Activated T-cell treated with anti-CD3 and anti-CD28 coated beads, Interleukin-2, amount 50 U/mL, for 24 hours (primary cell): ENCODE results near the gene SAMM50.

Experiments used
- DNase-seq: peaks from one replicate; pipeline ENCODE4 v3.0.0-alpha.2; 2020
- H3K27ac Mint-ChIP-seq: 2 replicates; pipeline ENCODE4 v1.8.0; 2020; ENCODE audit warnings: mild to moderate bottlenecking, mixed read lengths
- H3K27me3 Mint-ChIP-seq: 2 replicates; pipeline ENCODE4 v1.8.0; 2020; ENCODE audit warnings: mixed read lengths
- H3K36me3 Mint-ChIP-seq: 2 replicates; pipeline ENCODE4 v1.8.0; 2020; ENCODE audit warnings: low read depth, mixed read lengths
- H3K4me1 Mint-ChIP-seq: 2 replicates; pipeline ENCODE4 v1.8.0; 2020; ENCODE audit warnings: low read depth, mixed read lengths
- H3K4me3 Mint-ChIP-seq: 2 replicates; pipeline ENCODE4 v1.8.0; 2020; ENCODE audit warnings: mild to moderate bottlenecking, moderate library complexity, mixed read lengths
- H3K9me3 Mint-ChIP-seq: 2 replicates; pipeline ENCODE4 v1.8.0; 2020; ENCODE audit warnings: mixed read lengths

Gene SAMM50

DNA sequence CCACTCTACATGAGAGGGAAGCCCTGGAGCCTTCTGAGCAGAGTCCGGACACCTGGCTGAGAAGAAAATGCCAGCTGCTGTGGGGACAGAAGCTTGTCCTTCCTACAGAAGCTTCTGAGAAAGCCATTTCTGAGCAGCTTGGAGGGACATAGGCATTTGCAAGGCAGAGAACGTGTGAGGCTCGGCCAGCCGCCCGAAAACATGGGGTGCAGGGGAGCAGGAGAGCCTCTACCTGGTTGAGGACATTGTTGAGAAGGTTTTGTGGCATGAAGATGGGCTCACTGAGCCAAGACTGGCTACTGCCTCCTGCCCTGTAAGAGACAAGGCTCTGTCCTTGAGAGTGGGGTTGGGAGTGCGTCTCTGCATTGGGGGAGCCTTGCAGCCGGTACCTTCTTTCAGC is 25.3 kb downstream of the SAMM50 start:
- Mint-ChIP-seq H3K9me3 (no peaks in the 10 kb centered on the region), H3K27ac (peak overlapping the region; percentile 47), H3K27me3 (no peaks in the 10 kb centered on the region), H3K36me3 (peaks cover 91% of the 10 kb centered on the region), H3K4me1 (no peaks in the 10 kb centered on the region), H3K4me3 (no peak overlapping the region)
- no peak for DNase-seq

GRCh38 chr22:43980996-43981395 is 25.8 kb downstream of the SAMM50 start:
- Mint-ChIP-seq H3K27me3 (no peaks in the 10 kb centered on the region), H3K9me3 (no peaks in the 10 kb centered on the region), H3K4me3 (no peak overlapping the region), H3K36me3 (peaks cover 89% of the 10 kb centered on the region), H3K27ac (no peak overlapping the region), H3K4me1 (no peaks in the 10 kb centered on the region)
- no peak for DNase-seq

GRCh38 chr22:43983808-43984207 is 28.6 kb downstream of the SAMM50 start:
- Mint-ChIP-seq H3K36me3 (peaks cover 90% of the 10 kb centered on the region), H3K9me3 (no peaks in the 10 kb centered on the region), H3K27me3 (no peaks in the 10 kb centered on the region), H3K4me3 (no peak overlapping the region), H3K4me1 (no peaks in the 10 kb centered on the region), H3K27ac (no peak overlapping the region)
- DNase-seq: no peak

- H3K27ac Mint-ChIP-seq: no peak overlapping the region
- H3K27me3 Mint-ChIP-seq: no peaks in the 10 kb centered on the region
- no peaks in the 10 kb centered on the region for H3K9me3 Mint-ChIP-seq
- no peaks in the 10 kb centered on the region for H3K4me1 Mint-ChIP-seq
- DNase-seq: no peak
- peaks cover 91% of the 10 kb centered on the region for H3K36me3 Mint-ChIP-seq
- no peak overlapping the region for H3K4me3 Mint-ChIP-seq
These were observed 30.3 kb downstream of the SAMM50 start for GRCh38 chr22:43985532-43985931.

DNA sequence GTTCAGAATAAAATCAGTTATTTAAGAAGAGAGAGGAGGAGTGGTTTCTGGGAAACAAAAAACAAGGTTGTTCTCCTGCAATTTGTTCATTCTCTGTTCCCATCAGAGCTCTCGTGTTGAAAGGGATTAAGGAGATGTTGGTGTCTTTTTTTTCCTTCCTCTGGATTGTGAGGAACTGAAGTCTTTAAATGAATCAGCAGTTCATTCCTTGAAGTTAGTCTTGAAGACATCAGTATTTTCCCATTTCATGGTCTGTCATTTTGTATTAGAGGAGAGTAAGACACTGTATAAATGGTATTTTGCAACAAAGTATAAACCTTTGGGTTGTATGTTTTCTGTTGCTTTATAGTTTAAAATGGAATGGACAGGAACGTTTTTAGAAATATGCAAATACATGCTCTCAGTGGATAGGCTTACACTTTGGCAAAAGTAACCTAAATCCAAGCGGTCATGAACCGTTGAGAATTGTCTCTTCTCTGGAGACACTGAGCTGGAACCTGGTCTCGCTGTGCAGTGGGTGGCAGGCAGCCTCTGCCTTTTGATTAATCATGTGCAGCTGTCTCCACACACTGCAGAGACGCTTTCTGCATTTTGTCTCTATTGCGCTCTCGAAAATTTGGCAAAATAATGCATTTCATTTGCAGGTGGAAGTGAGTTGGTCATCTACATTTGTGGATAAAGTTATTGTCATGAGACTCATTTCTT is 33.0 kb downstream of the SAMM50 start:
- H3K36me3 Mint-ChIP-seq: peaks cover 92% of the 10 kb centered on the region
- H3K27me3 Mint-ChIP-seq: no peaks in the 10 kb centered on the region
- H3K4me3 Mint-ChIP-seq: no peak overlapping the region
- H3K4me1 Mint-ChIP-seq: peaks cover 3% of the 10 kb centered on the region
- DNase-seq: no peak
- peak overlapping the region; percentile 2 for H3K27ac Mint-ChIP-seq
- no peaks in the 10 kb centered on the region for H3K9me3 Mint-ChIP-seq

GRCh38 chr22:43988960-43989359 is 33.7 kb downstream of the SAMM50 start:
- Mint-ChIP-seq H3K36me3 (peaks cover 93% of the 10 kb centered on the region), H3K9me3 (no peaks in the 10 kb centered on the region), H3K4me3 (no peak overlapping the region), H3K27me3 (no peaks in the 10 kb centered on the region), H3K27ac (no peak overlapping the region), H3K4me1 (peaks cover 5% of the 10 kb centered on the region)
- DNase-seq: no peak

GRCh38 chr22:43990044-43990443 is 34.8 kb downstream of the SAMM50 start:
- no peak overlapping the region for H3K4me3 Mint-ChIP-seq
- no peak for DNase-seq
- H3K9me3 Mint-ChIP-seq: no peaks in the 10 kb centered on the region
- H3K36me3 Mint-ChIP-seq: peaks cover 95% of the 10 kb centered on the region
- H3K27ac Mint-ChIP-seq: no peak overlapping the region
- H3K27me3 Mint-ChIP-seq: no peaks in the 10 kb centered on the region
- peaks cover 12% of the 10 kb centered on the region for H3K4me1 Mint-ChIP-seq

GRCh38 chr22:43991316-43992020 is 36.2 kb downstream of the SAMM50 start:
- H3K4me3 Mint-ChIP-seq: no peak overlapping the region
- no peak for DNase-seq
- H3K4me1 Mint-ChIP-seq: peaks cover 26% of the 10 kb centered on the region
- no peaks in the 10 kb centered on the region for H3K9me3 Mint-ChIP-seq
- H3K27ac Mint-ChIP-seq: no peak overlapping the region
- no peaks in the 10 kb centered on the region for H3K27me3 Mint-ChIP-seq
- peaks cover 96% of the 10 kb centered on the region for H3K36me3 Mint-ChIP-seq

DNA sequence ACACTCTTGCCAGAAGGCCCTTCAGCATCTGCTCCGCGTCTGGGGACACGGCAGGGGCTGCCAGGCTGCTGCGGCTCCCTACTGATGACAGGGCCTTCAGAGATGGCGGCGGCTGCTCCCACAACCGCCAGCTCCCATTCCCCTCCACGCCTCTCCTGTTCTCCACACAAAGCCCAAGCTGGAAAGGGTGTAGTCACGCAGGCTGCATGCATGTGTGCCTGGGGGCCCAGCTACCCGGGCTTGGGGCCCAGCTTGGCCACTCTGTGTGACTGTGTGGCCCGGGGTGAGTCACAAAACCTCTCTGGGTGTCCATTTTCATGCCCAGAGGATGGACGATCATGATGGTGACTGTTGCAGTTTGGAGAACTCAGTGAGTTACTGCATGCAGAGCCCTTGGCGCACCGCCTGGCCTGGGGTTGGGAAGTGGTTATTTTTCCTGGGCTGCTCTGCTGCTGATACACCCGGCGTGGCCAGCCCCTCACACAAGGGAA is 37.1 kb downstream of the SAMM50 start:
- Mint-ChIP-seq H3K27me3 (no peaks in the 10 kb centered on the region), H3K4me3 (no peak overlapping the region), H3K27ac (no peak overlapping the region), H3K4me1 (peaks cover 35% of the 10 kb centered on the region), H3K9me3 (no peaks in the 10 kb centered on the region), H3K36me3 (peaks cover 96% of the 10 kb centered on the region)
- no peak for DNase-seq

DNA sequence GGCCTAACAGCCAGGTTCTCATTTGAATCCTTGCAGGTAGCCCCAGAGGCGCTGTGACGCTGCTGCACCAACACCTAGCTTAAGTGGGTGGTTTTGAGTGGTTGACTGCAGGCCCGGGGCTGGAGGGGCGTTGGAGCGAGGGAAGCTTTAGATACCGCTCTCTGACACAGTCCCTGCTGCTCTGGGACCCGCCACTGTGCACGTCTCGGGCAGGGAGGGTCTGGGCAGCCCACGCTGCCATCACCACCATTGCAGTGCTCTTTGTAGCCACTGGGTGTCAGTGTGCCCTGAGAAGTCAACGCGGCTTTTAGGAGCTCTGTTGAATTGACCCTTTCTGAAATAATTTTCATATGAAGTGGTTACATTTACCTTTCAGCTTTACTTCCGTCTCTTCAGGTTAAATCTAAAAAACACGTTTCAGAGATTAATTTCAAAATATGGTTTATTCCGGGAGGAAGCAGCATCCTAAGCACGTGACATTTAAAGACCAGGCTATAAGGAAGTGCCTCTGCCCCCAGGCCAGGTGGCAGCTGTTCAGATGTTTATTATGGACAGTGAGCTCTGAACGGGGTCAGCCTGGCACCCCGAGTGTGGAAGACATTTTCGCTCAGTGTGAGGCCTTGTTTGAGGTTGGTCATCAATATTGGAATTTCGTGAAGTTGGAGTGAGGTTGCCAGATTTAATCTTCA is 38.0 kb downstream of the SAMM50 start:
- Mint-ChIP-seq H3K36me3 (peaks cover 97% of the 10 kb centered on the region), H3K27me3 (no peaks in the 10 kb centered on the region), H3K4me3 (no peak overlapping the region), H3K4me1 (peaks cover 35% of the 10 kb centered on the region), H3K9me3 (no peaks in the 10 kb centered on the region), H3K27ac (peak overlapping the region; percentile 77)
- peak; percentile 73 for DNase-seq

DNA sequence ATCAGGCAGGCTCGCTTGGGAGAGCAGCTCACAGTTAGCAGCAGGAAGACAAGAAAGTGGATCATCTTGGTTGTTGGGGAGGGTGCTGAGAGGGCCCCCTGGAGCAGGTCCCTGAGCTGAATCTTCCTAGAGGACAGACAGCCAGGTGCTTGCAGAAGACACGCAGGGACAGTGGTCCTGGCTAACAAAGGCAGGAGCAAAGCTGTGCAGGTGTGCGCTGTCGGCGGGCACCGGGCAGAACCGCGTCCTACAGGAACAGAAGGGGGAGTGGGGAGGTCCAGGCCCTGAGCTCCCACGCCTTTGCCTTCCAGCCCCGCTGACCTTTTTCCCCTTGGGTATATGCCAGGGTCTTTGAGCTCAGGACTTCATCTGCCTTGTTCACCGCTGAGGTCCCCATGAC is 38.8 kb downstream of the SAMM50 start:
- Mint-ChIP-seq H3K27ac (no peak overlapping the region), H3K9me3 (no peaks in the 10 kb centered on the region), H3K27me3 (no peaks in the 10 kb centered on the region)

GRCh38 chr22:43994416-43994815 is 39.2 kb downstream of the SAMM50 start:
- H3K4me1 Mint-ChIP-seq: peaks cover 35% of the 10 kb centered on the region
- H3K36me3 Mint-ChIP-seq: peaks cover 97% of the 10 kb centered on the region
- no peak for DNase-seq
- peak overlapping the region; percentile 96 for H3K27ac Mint-ChIP-seq
- no peaks in the 10 kb centered on the region for H3K9me3 Mint-ChIP-seq
- H3K27me3 Mint-ChIP-seq: no peaks in the 10 kb centered on the region
- H3K4me3 Mint-ChIP-seq: no peak overlapping the region

More for the DNA sequence above, 38.8 kb downstream of the SAMM50 start:
- H3K4me3 Mint-ChIP-seq: no peak overlapping the region
- H3K36me3 Mint-ChIP-seq: peaks cover 97% of the 10 kb centered on the region
- peaks cover 35% of the 10 kb centered on the region for H3K4me1 Mint-ChIP-seq
- DNase-seq: no peak

- Mint-ChIP-seq H3K9me3 (no peaks in the 10 kb centered on the region), H3K27ac (peak overlapping the region; percentile 96), H3K27me3 (no peaks in the 10 kb centered on the region), H3K4me1 (peaks cover 35% of the 10 kb centered on the region), H3K4me3 (peak overlapping the region; percentile 88), H3K36me3 (peaks cover 92% of the 10 kb centered on the region)
- no peak for DNase-seq
These were observed 39.9 kb downstream of the SAMM50 start for GRCh38 chr22:43995057-43995685.

- DNase-seq: no peak
- H3K27ac Mint-ChIP-seq: peak overlapping the region; percentile 96
- peak overlapping the region; percentile 88 for H3K4me3 Mint-ChIP-seq
- H3K9me3 Mint-ChIP-seq: no peaks in the 10 kb centered on the region
- H3K36me3 Mint-ChIP-seq: peaks cover 91% of the 10 kb centered on the region
- H3K4me1 Mint-ChIP-seq: peaks cover 35% of the 10 kb centered on the region
- no peaks in the 10 kb centered on the region for H3K27me3 Mint-ChIP-seq
These were observed 40.5 kb downstream of the SAMM50 start for GRCh38 chr22:43995798-43996169.
